ENCODE data around the gene CELA3B.
"Not testable (repeated sequence)": the region's sequence is repeated elsewhere in the genome, so short reads cannot be mapped to it uniquely, and the experiment has no call there.

DNA sequence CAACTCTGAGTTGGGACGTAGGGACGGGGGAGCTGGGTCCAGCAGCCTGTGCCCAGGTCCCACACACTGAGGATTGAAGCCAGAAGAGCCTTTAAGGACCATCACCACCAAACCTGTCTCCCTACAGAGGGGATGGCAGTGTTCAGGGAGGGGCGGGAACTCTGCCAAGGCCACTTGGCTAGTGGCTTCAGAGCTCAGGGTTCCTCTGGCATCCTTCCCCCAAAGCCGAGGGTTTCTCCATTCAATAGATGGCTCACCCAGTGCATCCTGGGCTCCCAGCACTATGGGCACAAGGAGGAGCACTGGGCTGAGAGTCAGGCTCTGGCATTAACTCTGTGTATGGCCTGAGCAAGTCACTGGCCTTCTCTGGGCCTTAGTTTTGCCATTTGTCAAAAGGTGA is 4.4 kb downstream of the CELA3B start:
- TF ChIP-seq, protein P1, sequence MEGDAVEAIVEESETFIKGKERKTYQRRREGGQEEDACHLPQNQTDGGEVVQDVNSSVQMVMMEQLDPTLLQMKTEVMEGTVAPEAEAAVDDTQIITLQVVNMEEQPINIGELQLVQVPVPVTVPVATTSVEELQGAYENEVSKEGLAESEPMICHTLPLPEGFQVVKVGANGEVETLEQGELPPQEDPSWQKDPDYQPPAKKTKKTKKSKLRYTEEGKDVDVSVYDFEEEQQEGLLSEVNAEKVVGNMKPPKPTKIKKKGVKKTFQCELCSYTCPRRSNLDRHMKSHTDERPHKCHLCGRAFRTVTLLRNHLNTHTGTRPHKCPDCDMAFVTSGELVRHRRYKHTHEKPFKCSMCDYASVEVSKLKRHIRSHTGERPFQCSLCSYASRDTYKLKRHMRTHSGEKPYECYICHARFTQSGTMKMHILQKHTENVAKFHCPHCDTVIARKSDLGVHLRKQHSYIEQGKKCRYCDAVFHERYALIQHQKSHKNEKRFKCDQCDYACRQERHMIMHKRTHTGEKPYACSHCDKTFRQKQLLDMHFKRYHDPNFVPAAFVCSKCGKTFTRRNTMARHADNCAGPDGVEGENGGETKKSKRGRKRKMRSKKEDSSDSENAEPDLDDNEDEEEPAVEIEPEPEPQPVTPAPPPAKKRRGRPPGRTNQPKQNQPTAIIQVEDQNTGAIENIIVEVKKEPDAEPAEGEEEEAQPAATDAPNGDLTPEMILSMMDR (IDR thresholded peaks at IDR 0.05), result not testable (repeated sequence)
- not testable (repeated sequence) for TF ChIP-seq POLR2A (IDR thresholded peaks at IDR 0.05)

Measured in thyroid gland (tissue), 4 donors.